ENCODE results near the gene UBN2.

- TF ChIP-seq, protein P1, sequence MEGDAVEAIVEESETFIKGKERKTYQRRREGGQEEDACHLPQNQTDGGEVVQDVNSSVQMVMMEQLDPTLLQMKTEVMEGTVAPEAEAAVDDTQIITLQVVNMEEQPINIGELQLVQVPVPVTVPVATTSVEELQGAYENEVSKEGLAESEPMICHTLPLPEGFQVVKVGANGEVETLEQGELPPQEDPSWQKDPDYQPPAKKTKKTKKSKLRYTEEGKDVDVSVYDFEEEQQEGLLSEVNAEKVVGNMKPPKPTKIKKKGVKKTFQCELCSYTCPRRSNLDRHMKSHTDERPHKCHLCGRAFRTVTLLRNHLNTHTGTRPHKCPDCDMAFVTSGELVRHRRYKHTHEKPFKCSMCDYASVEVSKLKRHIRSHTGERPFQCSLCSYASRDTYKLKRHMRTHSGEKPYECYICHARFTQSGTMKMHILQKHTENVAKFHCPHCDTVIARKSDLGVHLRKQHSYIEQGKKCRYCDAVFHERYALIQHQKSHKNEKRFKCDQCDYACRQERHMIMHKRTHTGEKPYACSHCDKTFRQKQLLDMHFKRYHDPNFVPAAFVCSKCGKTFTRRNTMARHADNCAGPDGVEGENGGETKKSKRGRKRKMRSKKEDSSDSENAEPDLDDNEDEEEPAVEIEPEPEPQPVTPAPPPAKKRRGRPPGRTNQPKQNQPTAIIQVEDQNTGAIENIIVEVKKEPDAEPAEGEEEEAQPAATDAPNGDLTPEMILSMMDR (IDR thresholded peaks at IDR 0.05; ENCODE audit: insufficient read depth, low read length): no peak
- TF ChIP-seq POLR2AphosphoS5 (IDR thresholded peaks at IDR 0.05; ENCODE audit: low read depth): no peak
- TF ChIP-seq, protein P2, sequence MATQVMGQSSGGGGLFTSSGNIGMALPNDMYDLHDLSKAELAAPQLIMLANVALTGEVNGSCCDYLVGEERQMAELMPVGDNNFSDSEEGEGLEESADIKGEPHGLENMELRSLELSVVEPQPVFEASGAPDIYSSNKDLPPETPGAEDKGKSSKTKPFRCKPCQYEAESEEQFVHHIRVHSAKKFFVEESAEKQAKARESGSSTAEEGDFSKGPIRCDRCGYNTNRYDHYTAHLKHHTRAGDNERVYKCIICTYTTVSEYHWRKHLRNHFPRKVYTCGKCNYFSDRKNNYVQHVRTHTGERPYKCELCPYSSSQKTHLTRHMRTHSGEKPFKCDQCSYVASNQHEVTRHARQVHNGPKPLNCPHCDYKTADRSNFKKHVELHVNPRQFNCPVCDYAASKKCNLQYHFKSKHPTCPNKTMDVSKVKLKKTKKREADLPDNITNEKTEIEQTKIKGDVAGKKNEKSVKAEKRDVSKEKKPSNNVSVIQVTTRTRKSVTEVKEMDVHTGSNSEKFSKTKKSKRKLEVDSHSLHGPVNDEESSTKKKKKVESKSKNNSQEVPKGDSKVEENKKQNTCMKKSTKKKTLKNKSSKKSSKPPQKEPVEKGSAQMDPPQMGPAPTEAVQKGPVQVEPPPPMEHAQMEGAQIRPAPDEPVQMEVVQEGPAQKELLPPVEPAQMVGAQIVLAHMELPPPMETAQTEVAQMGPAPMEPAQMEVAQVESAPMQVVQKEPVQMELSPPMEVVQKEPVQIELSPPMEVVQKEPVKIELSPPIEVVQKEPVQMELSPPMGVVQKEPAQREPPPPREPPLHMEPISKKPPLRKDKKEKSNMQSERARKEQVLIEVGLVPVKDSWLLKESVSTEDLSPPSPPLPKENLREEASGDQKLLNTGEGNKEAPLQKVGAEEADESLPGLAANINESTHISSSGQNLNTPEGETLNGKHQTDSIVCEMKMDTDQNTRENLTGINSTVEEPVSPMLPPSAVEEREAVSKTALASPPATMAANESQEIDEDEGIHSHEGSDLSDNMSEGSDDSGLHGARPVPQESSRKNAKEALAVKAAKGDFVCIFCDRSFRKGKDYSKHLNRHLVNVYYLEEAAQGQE (IDR thresholded peaks at IDR 0.05; ENCODE audit: insufficient replicate concordance, low read depth): no peak
Measured at GRCh38 chr7:139355320-139355719, 124.3 kb downstream of the UBN2 start.

All from HL-60 (cell line).